Rectal smooth muscle tissue (tissue), 1 donor: ENCODE measurements around the gene IRAK1.

Experiments
- H3K27ac ChIP-seq: one replicate; pipeline ENCODE4 v1.7.0; 2013; ENCODE audit warnings: low read depth, low read length, inconsistent platforms
- H3K27me3 ChIP-seq: one replicate; pipeline ENCODE4 v1.7.0; 2013; ENCODE audit warnings: low read length; ENCODE audit not compliant: control insufficient read depth, insufficient read depth
- H3K36me3 ChIP-seq: one replicate; pipeline ENCODE4 v1.7.0; 2013; ENCODE audit warnings: low read length; ENCODE audit not compliant: control insufficient read depth, insufficient read depth
- H3K4me1 ChIP-seq: one replicate; pipeline ENCODE4 v1.7.0; 2013; ENCODE audit warnings: low read length; ENCODE audit not compliant: control insufficient read depth, insufficient read depth
- H3K4me3 ChIP-seq: one replicate; pipeline ENCODE4 v1.7.0; 2013; ENCODE audit warnings: low read length
- H3K9ac ChIP-seq: one replicate; pipeline ENCODE4 v1.7.0; 2013; ENCODE audit warnings: low read length

The IRAK1 gene

GRCh38 chrX:154050113-154050495 lies 30.4 kb upstream of the IRAK1 start:
- no peak overlapping the region for H3K9ac ChIP-seq
- no peak overlapping the region for H3K4me3 ChIP-seq
- no peaks in the 10 kb centered on the region for H3K36me3 ChIP-seq
- peaks cover 26% of the 10 kb centered on the region for H3K4me1 ChIP-seq
- peak overlapping the region; percentile 65 for H3K27ac ChIP-seq
- H3K27me3 ChIP-seq: peaks cover 6% of the 10 kb centered on the region

DNA sequence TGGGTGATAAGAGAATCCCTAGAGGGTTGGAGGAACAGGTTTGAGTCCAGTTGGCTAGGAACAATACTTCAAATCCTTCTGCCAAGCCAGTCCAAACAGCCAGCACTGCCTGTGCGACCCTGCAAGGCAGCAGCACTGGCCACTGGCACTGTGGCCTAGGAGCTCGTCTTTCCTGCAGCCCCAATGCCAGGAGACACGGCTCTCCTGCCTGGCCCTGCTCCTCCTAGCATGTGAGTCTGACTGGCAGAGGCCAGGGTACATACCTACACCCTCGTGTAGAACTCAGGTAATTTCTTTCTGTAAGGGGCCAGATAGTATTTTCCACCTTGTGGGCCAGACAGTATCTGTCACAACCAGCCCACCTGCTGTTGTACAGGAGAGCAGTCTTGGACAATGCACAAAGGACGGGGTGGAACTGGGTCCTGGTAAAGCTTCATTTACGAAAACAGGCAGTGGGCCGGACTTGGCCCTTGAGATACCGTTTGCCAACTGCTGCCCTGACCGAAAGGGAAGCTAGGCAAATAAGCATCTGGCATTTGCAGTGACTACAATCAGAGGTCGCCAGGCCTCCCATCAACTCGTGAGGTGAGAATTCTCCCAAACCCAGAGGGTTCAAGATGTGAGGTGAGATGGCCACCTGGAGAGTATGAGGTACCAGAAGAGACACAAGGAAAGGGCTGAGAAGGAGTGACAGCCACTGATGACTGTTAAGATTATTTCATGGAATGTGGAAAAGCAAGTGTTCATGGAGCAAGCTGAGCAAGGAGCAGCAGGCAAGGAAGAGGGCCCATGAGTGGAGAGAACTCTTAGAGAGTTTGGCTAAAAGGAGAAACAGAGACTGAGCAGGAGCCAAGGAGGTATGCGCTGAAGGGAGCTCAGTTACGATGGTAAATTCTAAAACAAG lies 29.8 kb upstream of the IRAK1 start:
- Histone ChIP-seq H3K4me1 (peaks cover 28% of the 10 kb centered on the region), H3K27me3 (peaks cover 6% of the 10 kb centered on the region), H3K9ac (no peak overlapping the region), H3K36me3 (no peaks in the 10 kb centered on the region), H3K4me3 (no peak overlapping the region), H3K27ac (peak overlapping the region; percentile 65)

- H3K27ac ChIP-seq: no peak overlapping the region
Measured at GRCh38 chrX:154048398-154048797, 28.7 kb upstream of the IRAK1 start.

DNA sequence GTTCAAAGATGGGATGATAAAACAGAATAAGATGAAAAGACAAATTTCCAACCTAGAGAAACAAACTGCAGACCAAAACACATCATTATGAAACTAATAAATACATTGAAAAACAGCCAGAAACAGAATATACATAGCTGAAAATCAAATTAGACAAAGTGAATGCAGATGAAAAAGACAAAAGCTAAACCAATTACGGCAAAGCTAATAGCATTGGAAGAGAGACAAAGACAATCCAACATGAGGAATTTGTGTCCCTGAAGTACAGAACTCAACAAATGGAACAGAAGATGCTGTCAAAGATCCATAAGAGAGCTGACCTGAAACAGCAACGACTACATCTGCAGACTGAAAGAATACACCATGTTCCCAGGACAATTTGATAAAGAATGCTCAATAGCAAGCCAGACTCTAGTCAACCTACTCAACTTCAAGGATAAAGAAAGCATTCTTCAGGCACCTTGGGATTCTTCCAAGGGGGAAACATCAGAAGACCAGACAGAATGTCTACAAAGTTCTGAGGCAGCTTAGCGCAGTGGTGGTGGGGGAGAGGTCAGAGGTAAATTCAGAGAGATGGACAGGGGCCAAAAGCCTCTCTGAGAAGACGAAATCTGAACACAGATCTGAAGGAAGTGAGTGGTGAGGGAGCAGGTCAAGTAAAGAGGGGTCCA lies 27.4 kb upstream of the IRAK1 start:
- Histone ChIP-seq H3K27ac (peak overlapping the region; percentile 75), H3K9ac (no peak overlapping the region), H3K36me3 (no peaks in the 10 kb centered on the region), H3K4me3 (no peak overlapping the region), H3K4me1 (peaks cover 30% of the 10 kb centered on the region), H3K27me3 (peaks cover 6% of the 10 kb centered on the region)

More at GRCh38 chrX:154048398-154048797, 28.7 kb upstream of the IRAK1 start:
- Histone ChIP-seq H3K4me3 (no peak overlapping the region), H3K27me3 (peaks cover 6% of the 10 kb centered on the region), H3K4me1 (peaks cover 28% of the 10 kb centered on the region), H3K9ac (no peak overlapping the region), H3K36me3 (no peaks in the 10 kb centered on the region)

GRCh38 chrX:154046031-154046781 lies 26.5 kb upstream of the IRAK1 start:
- Histone ChIP-seq H3K27ac (peak overlapping the region; percentile 75), H3K27me3 (peaks cover 6% of the 10 kb centered on the region), H3K4me1 (peaks cover 37% of the 10 kb centered on the region), H3K4me3 (peak overlapping the region; percentile 8), H3K36me3 (no peaks in the 10 kb centered on the region), H3K9ac (no peak overlapping the region)

DNA sequence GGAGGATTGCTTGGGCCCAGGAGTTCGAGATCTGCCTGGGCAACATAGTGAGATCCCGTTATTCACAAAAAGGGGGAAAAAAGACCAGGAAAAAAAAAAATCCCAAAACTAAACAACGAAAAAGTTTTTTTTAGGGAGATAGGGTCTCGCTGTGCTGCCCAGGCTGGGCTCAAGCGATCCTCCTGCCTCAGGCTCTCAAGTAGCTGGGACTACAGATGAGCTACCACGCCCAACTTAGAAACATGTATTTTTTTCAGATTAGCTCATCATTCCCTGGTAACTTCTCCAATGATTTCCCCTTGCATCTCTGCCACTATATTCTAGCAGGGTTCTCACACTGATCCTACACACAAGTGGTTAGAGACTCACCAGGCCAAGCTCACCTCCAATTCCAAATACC lies 24.4 kb upstream of the IRAK1 start:
- Histone ChIP-seq H3K27me3 (peaks cover under 1% of the 10 kb centered on the region), H3K4me3 (no peak overlapping the region), H3K4me1 (peaks cover 22% of the 10 kb centered on the region), H3K27ac (peak overlapping the region; percentile 68), H3K36me3 (no peaks in the 10 kb centered on the region), H3K9ac (no peak overlapping the region)

DNA sequence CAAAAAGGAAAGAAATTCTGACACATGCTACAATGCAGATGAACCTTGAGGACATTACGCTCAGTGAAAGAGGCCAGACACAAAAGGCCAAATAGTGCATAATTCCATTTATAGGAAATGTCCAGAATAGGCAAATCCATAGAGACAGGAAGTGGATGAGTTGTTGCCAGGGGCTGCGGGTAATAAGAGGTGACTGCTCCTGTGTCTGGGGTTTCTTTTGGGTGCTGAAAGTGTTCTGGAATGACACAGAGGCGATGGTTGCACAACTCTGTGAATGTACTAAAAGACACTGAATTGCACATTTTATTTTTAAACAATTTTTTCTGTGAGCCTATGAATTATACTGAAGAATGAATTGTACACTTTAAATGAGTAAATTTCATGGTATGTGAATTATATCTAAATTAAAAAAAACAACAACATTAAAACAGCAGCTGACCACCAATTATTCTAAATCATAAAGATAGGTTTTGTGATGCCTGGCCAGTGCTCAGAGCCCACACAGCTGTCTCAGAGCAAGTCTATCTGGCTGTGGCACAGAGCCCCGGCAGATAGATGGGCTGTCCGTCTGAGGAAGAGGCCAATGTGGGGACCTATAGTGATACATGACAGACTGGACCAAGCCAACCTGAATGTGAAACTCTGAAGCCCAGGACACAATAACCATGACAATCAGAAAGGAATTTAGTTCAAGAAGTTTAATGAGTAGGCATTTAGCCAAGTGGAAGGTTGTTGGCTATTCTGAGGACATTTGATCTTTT lies 23.5 kb upstream of the IRAK1 start:
- Histone ChIP-seq H3K27ac (peak overlapping the region; percentile 16), H3K4me1 (peaks cover 22% of the 10 kb centered on the region)

GRCh38 chrX:154040863-154041262 lies 21.2 kb upstream of the IRAK1 start:
- H3K9ac ChIP-seq: no peak overlapping the region
- no peak overlapping the region for H3K4me3 ChIP-seq
- H3K27me3 ChIP-seq: no peaks in the 10 kb centered on the region
- H3K36me3 ChIP-seq: no peaks in the 10 kb centered on the region
- H3K4me1 ChIP-seq: peaks cover 13% of the 10 kb centered on the region
- no peak overlapping the region for H3K27ac ChIP-seq

More for the DNA sequence above, 23.5 kb upstream of the IRAK1 start:
- Histone ChIP-seq H3K4me3 (no peak overlapping the region), H3K9ac (no peak overlapping the region), H3K27me3 (no peaks in the 10 kb centered on the region), H3K36me3 (no peaks in the 10 kb centered on the region)

GRCh38 chrX:154040307-154040756 lies 20.6 kb upstream of the IRAK1 start:
- no peak overlapping the region for H3K27ac ChIP-seq
- peaks cover 13% of the 10 kb centered on the region for H3K4me1 ChIP-seq
- no peaks in the 10 kb centered on the region for H3K36me3 ChIP-seq

DNA sequence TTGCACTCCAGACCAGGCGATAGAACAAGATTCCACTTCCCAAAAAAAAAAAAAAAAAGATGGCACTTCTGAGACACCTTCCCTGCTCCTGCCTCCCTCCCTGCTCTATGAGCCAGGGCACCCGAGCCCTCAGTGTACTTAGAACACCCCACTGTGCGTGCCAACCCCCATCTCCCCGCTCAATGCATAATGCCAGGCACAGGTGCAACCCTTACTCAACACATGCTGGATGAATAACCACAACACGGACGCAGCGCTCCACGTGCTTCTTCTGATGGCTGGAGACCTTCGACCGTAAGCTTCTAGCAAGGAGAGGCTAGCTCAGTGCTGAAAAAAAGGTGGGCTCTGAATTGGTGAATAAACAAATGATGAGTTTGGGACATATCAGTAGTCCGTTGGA lies 19.9 kb upstream of the IRAK1 start:
- no peak overlapping the region for H3K4me3 ChIP-seq
- H3K4me1 ChIP-seq: peaks cover 9% of the 10 kb centered on the region
- no peaks in the 10 kb centered on the region for H3K27me3 ChIP-seq
- H3K36me3 ChIP-seq: no peaks in the 10 kb centered on the region
- no peak overlapping the region for H3K27ac ChIP-seq
- no peak overlapping the region for H3K9ac ChIP-seq

More at GRCh38 chrX:154040307-154040756, 20.6 kb upstream of the IRAK1 start:
- Histone ChIP-seq H3K27me3 (no peaks in the 10 kb centered on the region), H3K4me3 (no peak overlapping the region), H3K9ac (no peak overlapping the region)

DNA sequence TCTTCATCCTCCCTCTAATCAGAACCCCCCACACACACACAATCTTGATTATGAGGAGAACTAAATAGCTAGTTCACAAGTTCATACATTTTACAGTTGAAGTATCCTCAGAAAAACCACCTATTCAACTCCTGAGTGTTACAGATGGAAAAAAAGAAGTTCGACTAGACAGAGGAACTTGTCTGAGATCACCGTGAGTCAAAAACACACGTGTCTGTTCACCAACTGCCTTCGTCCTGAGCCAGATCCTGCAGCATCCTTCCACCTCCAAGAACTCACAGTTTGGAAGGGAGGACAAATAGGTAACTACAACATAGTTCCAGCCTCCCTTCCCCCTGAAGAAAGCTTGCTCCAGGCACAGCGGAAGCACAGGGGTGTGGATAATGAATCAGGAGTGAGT lies 19.0 kb upstream of the IRAK1 start:
- Histone ChIP-seq H3K27ac (no peak overlapping the region), H3K27me3 (peaks cover 3% of the 10 kb centered on the region), H3K4me1 (peaks cover 9% of the 10 kb centered on the region)

More for the DNA sequence above, 19.0 kb upstream of the IRAK1 start:
- peaks cover 2% of the 10 kb centered on the region for H3K36me3 ChIP-seq
- H3K4me3 ChIP-seq: no peak overlapping the region
- H3K9ac ChIP-seq: no peak overlapping the region
